ENCODE measurements around the gene TOMM6.

Gene TOMM6

GRCh38 chr6:41771058-41771983, 16.2 kb upstream of the TOMM6 start:
- no peak for FAIRE-seq
- no peak for DNase-seq (ENCODE audit: insufficient read length, low spot score)

GRCh38 chr6:41774841-41775240, 12.7 kb upstream of the TOMM6 start:
- FAIRE-seq (no peak), DNase-seq (ENCODE audit: insufficient read length, low spot score) (no peak)
- TF ChIP-seq POLR2A (IDR thresholded peaks at IDR 0.05; ENCODE audit: low read depth, low read length), result no peak

More at GRCh38 chr6:41771058-41771983, 16.2 kb upstream of the TOMM6 start:
- TF ChIP-seq POLR2A (IDR thresholded peaks at IDR 0.05; ENCODE audit: low read depth, low read length), result no peak

GRCh38 chr6:41775293-41775882, 12.1 kb upstream of the TOMM6 start:
- TF ChIP-seq POLR2A (IDR thresholded peaks at IDR 0.05; ENCODE audit: low read depth, low read length), result no peak
- FAIRE-seq (no peak), DNase-seq (ENCODE audit: insufficient read length, low spot score) (no peak)

GRCh38 chr6:41777551-41778285, 9.8 kb upstream of the TOMM6 start:
- no peak for DNase-seq (ENCODE audit: insufficient read length, low spot score)
- no peak for TF ChIP-seq POLR2A (IDR thresholded peaks at IDR 0.05; ENCODE audit: low read depth, low read length)
- no peak for FAIRE-seq

GRCh38 chr6:41778895-41779294, 8.6 kb upstream of the TOMM6 start:
- FAIRE-seq (no peak), DNase-seq (ENCODE audit: insufficient read length, low spot score) (no peak)
- no peak for TF ChIP-seq POLR2A (IDR thresholded peaks at IDR 0.05; ENCODE audit: low read depth, low read length)

- no peak for TF ChIP-seq POLR2A (IDR thresholded peaks at IDR 0.05; ENCODE audit: low read depth, low read length)
- DNase-seq (ENCODE audit: insufficient read length, low spot score) (no peak), FAIRE-seq (no peak)
Measured at GRCh38 chr6:41779336-41779735, 8.2 kb upstream of the TOMM6 start.

- no peak for FAIRE-seq
- peak; percentile 89 for DNase-seq (ENCODE audit: insufficient read length, low spot score)
- TF ChIP-seq POLR2A (IDR thresholded peaks at IDR 0.05; ENCODE audit: low read depth, low read length), result 0 out of 2 replicates have a peak, but pooled peaks have one; percentile 18
Measured at GRCh38 chr6:41779788-41780550, 7.5 kb upstream of the TOMM6 start, which contains the start of gene FRS3. FRS3 (minus strand) TSS chr6:41779900; CDS start chr6:41776987, 2,913 bp downstream.

- DNase-seq (ENCODE audit: insufficient read length, low spot score) (peak; percentile 80), FAIRE-seq (no peak)
- TF ChIP-seq POLR2A (IDR thresholded peaks at IDR 0.05; ENCODE audit: low read depth, low read length), result no peak
Measured at GRCh38 chr6:41780551-41781365, 6.7 kb upstream of the TOMM6 start, which contains the start of gene PRICKLE4. PRICKLE4 (plus strand) TSS chr6:41780782; CDS start chr6:41783474, 2,692 bp downstream.

GRCh38 chr6:41781366-41781730, 6.1 kb upstream of the TOMM6 start:
- no peak for TF ChIP-seq POLR2A (IDR thresholded peaks at IDR 0.05; ENCODE audit: low read depth, low read length)
- FAIRE-seq (no peak), DNase-seq (ENCODE audit: insufficient read length, low spot score) (no peak)

- no peak for TF ChIP-seq POLR2A (IDR thresholded peaks at IDR 0.05; ENCODE audit: low read depth, low read length)
- DNase-seq (ENCODE audit: insufficient read length, low spot score) (no peak), FAIRE-seq (no peak)
Measured at GRCh38 chr6:41783106-41783780, 4.3 kb upstream of the TOMM6 start.

GRCh38 chr6:41784581-41785171, 2.8 kb upstream of the TOMM6 start:
- DNase-seq (ENCODE audit: insufficient read length, low spot score) (no peak), FAIRE-seq (no peak)
- no peak for TF ChIP-seq POLR2A (IDR thresholded peaks at IDR 0.05; ENCODE audit: low read depth, low read length)

- FAIRE-seq (no peak), DNase-seq (ENCODE audit: insufficient read length, low spot score) (no peak)
- TF ChIP-seq POLR2A (IDR thresholded peaks at IDR 0.05; ENCODE audit: low read depth, low read length), result no peak
Measured at GRCh38 chr6:41785254-41785653, 2.2 kb upstream of the TOMM6 start.
